ENCODE results near the gene RAN.

GRCh38 chr12:130879781-130880389 is 8.0 kb downstream of the RAN start:
- TF ChIP-seq, protein P1, sequence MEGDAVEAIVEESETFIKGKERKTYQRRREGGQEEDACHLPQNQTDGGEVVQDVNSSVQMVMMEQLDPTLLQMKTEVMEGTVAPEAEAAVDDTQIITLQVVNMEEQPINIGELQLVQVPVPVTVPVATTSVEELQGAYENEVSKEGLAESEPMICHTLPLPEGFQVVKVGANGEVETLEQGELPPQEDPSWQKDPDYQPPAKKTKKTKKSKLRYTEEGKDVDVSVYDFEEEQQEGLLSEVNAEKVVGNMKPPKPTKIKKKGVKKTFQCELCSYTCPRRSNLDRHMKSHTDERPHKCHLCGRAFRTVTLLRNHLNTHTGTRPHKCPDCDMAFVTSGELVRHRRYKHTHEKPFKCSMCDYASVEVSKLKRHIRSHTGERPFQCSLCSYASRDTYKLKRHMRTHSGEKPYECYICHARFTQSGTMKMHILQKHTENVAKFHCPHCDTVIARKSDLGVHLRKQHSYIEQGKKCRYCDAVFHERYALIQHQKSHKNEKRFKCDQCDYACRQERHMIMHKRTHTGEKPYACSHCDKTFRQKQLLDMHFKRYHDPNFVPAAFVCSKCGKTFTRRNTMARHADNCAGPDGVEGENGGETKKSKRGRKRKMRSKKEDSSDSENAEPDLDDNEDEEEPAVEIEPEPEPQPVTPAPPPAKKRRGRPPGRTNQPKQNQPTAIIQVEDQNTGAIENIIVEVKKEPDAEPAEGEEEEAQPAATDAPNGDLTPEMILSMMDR (conservative IDR thresholded peaks at IDR 0.05 in 1 of 2, IDR thresholded peaks at IDR 0.05 in 1 of 2; ENCODE audit: extremely low read depth in 1 of 2, insufficient read depth in 1 of 2, low read depth in 1 of 2, low read length in 2 of 2), result no peak
- TF ChIP-seq EZH2 (IDR thresholded peaks at IDR 0.05; ENCODE audit: borderline replicate concordance, low read length), result no peak

Data from mammary epithelial cell (primary cell).